ENCODE results near the gene RTL5. TPM values are rescaled to one million over a fixed set of nuclear protein-coding genes. Genes with fewer than 3 reads are reported as not detected.

The RTL5 gene
- total and polyA plus RNA-seq, 8 donors: 10.6 to 29.8 (median 24.2) TPM

- ATAC-seq: no peak
- Histone ChIP-seq H3K27me3 (no peaks in the 10 kb centered on the region), H3K4me3 (no peak overlapping the region), H3K36me3 (peaks cover 0 to 4% of the 10 kb centered on the region in 2 donors), H3K4me1 (no peaks in the 10 kb centered on the region), H3K9me3 (no peaks in the 10 kb centered on the region), H3K27ac (no peak overlapping the region)
- TF ChIP-seq CTCF (IDR thresholded peaks at IDR 0.05): no peak
- DNase-seq: no peak
- intact Hi-C loops (cut with DNase I): no loop called here
These were observed 13.5 kb upstream of the RTL5 start for GRCh38 chrX:72145181-72145580.

- no peak for DNase-seq
- no peak for ATAC-seq
- no peak for TF ChIP-seq CTCF (IDR thresholded peaks at IDR 0.05)
- intact Hi-C loops (cut with DNase I): no loop called here
- Histone ChIP-seq H3K9me3 (no peaks in the 10 kb centered on the region), H3K27ac (no peak overlapping the region), H3K27me3 (no peaks in the 10 kb centered on the region), H3K4me1 (no peaks in the 10 kb centered on the region), H3K4me3 (no peak overlapping the region), H3K36me3 (peaks cover 0 to 19% of the 10 kb centered on the region in 2 donors)
These were observed 11.8 kb upstream of the RTL5 start for GRCh38 chrX:72143609-72143907.

GRCh38 chrX:72142794-72143608, 11.3 kb upstream of the RTL5 start:
- DNase-seq (no peak), ATAC-seq (no peak)
- Histone ChIP-seq H3K4me3 (no peak overlapping the region), H3K27me3 (no peaks in the 10 kb centered on the region), H3K36me3 (peaks cover 0 to 24% of the 10 kb centered on the region in 2 donors), H3K9me3 (no peaks in the 10 kb centered on the region), H3K4me1 (no peaks in the 10 kb centered on the region), H3K27ac (no peak overlapping the region)
- TF ChIP-seq CTCF (IDR thresholded peaks at IDR 0.05): no peak
- intact Hi-C loops (cut with DNase I): no loop called here

- intact Hi-C loops (cut with DNase I): no loop called here
- TF ChIP-seq CTCF (IDR thresholded peaks at IDR 0.05): no peak
- no peaks in the 10 kb centered on the region for H3K4me1 ChIP-seq
- H3K4me3 ChIP-seq: no peak overlapping the region
- ATAC-seq (no peak), DNase-seq (no peak)
- no peak overlapping the region for H3K27ac ChIP-seq
- H3K27me3 ChIP-seq: no peaks in the 10 kb centered on the region
- H3K36me3 ChIP-seq: peaks cover 0 to 24% of the 10 kb centered on the region in 2 donors
- H3K9me3 ChIP-seq: no peaks in the 10 kb centered on the region
These were observed 10.5 kb upstream of the RTL5 start for GRCh38 chrX:72142094-72142793.

- H3K27me3 ChIP-seq: no peaks in the 10 kb centered on the region
- no peak for TF ChIP-seq CTCF (IDR thresholded peaks at IDR 0.05)
These were observed 9.8 kb upstream of the RTL5 start for GRCh38 chrX:72141372-72142004.

More at GRCh38 chrX:72141372-72142004, 9.8 kb upstream of the RTL5 start:
- ATAC-seq (no peak), DNase-seq (no peak)
- Histone ChIP-seq H3K4me3 (no peak overlapping the region), H3K36me3 (peaks cover 0 to 24% of the 10 kb centered on the region in 2 donors), H3K27ac (no peak overlapping the region), H3K9me3 (no peaks in the 10 kb centered on the region), H3K4me1 (no peaks in the 10 kb centered on the region)
- intact Hi-C loops (cut with DNase I): no loop called here
